HG03175 (cell line): ENCODE results near the gene NFATC2.

Source experiments
- ATAC-seq: cut with Tn5 transposase; IDR thresholded peaks from one replicate; pipeline ENCODE4 v1.9.1; 2021; ENCODE audit warnings: mild to moderate bottlenecking, moderate library complexity; ENCODE audit not compliant: unreplicated experiment

The NFATC2 gene

DNA sequence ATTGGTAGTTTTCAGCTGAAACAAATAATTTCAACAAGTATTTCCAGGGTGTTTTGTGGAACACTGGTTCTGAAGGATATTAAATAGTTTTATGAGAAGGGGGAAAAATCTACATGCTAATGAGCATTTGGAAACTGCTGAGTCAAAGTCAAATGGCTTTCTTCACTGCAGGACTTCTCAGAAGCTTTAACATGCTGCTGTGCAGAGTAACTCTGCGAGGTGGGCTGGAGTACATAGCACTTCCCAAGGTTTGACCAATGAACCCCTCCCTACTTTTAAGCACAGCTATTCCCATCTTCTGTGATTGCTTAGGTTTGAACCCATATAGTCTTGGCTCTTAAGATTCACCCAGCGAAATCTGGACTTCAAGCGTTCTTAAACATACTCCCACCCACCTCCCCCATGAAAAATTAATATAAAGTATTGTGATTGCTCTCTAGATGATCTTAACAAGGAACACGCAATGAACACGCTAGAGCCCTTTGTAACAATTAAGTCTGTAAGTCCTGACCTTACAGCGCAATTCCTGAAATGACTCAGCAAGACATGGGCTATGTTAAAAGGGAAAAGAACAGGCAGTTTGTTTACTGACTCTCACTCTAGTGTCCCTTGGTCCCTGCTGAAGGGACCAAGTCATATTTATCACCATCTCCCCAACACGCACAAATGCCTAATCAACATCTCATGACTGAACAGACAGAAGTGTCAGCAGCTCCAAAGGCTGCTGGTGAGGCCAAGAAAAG lies 105.2 kb downstream of the NFATC2 start:
- no peak for ATAC-seq

- no peak for ATAC-seq
These were observed 107.8 kb downstream of the NFATC2 start for GRCh38 chr20:51434580-51435247.

DNA sequence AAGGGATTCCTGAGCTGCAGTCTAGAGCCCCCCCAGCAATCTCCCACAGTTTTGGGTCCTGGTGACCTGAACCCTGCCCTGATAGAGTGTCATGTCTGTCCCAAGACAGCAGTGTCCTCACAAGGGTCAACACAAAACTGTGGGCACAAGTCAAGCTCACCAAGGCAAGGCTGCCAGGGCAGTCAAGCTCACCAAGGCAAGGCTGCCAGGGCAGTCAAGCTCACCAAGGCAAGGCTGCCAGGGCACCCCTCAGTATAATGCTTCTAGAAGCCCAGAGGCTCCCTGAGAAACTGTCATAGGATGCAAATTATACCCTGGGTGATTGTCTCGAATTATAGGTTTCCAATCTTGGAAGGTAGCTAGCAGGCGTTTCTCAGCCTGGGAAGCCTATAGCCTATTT lies 108.5 kb downstream of the NFATC2 start:
- no peak for ATAC-seq

DNA sequence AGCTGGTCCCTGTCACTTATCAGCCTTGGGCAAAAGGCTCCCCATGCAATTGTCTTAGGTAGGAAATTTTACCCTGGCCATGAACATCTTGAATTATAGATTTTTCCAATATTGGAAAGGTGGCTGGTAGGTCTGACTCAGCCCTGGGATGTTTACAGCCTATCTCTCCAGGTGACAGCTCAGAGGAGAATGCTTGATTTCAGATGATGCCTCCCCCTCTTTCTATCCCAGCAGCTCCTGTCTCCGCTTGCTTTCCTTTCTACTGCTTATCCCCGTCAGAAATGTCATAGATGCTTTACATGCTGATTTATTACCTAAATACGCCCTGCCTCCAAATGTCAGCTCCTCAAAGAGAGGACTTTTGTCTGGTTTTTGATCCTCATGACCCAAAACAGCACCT lies 109.6 kb downstream of the NFATC2 start:
- ATAC-seq = no peak

DNA sequence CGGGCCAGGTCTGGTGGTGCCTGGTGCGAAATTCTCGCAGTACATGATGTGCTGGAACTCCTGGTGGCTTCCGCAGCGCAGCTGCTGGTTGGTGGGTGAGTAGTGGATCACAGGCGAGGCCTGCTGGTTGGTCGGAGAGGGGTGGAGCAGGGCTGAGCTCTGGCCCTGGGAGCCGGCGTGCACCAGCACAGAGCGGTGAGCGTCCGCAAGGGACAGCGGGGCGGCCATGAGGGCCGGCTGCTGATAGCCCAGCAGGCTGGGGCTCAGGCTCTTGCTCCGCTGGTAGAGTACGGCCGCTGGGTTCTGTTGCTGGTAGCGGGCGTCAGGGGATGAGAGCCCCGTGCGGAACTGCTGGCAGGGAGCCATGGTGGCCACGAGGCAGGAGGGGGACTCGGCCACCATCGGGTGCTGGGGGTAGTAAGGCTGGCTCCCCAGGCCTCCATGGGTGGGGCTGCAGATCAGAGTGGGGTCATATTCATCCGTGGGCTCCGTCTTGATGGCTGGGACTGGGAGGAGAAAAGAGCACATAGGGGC lies 110.2 kb downstream of the NFATC2 start:
- ATAC-seq = no peak

GRCh38 chr20:51431321-51431720 lies 111.2 kb downstream of the NFATC2 start:
- no peak for ATAC-seq

GRCh38 chr20:51430198-51430950 lies 112.1 kb downstream of the NFATC2 start:
- ATAC-seq = no peak

- ATAC-seq = no peak
These were observed 112.8 kb downstream of the NFATC2 start for GRCh38 chr20:51429696-51430095.

GRCh38 chr20:51429144-51429482 lies 113.4 kb downstream of the NFATC2 start:
- no peak for ATAC-seq

- no peak for ATAC-seq
These were observed 113.9 kb downstream of the NFATC2 start for GRCh38 chr20:51428401-51429143.

DNA sequence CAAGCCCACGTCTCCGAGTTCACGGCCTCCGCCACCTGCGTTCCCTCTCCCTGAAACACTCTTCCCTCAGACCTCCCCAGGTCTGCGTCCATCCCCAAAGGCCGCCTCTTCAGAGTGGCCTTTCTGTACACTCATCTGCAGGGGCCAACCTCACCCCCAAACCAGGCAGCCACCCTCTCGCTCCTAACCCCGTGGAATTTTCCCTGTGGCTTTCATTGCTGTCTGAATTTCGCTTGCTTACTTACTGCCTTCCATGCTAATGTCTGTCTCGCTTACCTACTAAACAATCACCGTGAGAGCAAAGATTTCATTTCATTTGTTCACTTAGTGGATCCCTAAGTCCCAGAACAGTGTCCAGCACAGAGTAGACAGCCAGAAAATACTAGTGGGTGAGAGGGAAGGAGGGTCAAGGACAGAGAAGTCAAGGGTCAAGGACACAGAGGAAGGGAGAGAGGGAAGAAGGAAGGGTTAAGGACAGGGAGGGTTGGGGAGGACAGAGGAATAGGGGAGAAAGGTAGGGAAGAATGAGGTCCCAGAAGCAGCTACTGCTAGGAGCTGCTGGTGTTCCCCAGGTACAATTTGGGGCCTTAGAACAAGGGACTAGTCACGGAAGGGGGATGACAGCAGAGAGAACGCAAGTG lies 114.7 kb downstream of the NFATC2 start:
- no peak for ATAC-seq

DNA sequence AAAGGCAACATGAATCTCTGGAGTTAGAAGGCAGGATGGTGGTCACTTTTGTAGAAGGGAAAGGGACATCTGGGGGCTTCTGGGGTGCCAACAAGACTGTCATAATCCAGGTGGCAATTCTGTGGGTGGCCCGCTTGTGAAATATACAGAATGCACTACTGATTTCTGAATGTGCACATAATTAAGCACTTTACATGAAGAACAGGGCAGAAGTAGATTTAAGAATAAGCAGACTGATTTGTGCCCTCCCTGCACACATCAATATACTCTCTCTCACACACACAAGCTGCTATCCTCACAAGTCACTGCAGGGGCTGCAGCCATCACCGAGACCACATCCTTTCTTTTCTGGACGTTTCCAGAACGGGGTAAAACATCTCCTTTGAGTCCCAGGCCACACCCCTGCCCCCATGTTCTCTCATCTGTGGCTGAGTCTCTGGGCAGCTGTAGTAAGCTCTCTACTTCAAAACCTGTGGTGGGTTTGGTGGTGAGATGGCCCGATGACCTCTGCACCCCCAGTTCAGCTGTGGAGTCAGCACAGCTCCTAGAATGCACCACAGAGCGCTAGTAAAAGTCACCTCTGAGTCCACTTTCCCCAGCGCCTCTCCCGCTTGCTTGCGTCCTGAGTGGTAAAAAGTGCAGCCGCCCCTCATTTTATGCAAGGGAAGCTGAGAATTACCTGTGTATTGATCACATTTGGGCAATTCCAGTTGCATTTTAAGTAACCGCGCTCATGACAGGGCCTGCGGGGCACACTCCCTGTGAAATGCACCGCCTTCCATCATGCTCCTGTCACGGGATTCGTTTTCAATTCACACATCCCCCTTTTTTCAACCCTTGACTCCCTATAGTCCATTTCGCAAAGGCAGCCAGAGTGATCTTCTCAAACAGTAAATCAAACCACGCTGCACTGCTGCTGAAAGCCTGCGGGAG lies 115.5 kb downstream of the NFATC2 start:
- no peak for ATAC-seq

- no peak for ATAC-seq
These were observed 117.0 kb downstream of the NFATC2 start for GRCh38 chr20:51425347-51426106.

GRCh38 chr20:51424270-51425117 lies 118.0 kb downstream of the NFATC2 start:
- no peak for ATAC-seq

DNA sequence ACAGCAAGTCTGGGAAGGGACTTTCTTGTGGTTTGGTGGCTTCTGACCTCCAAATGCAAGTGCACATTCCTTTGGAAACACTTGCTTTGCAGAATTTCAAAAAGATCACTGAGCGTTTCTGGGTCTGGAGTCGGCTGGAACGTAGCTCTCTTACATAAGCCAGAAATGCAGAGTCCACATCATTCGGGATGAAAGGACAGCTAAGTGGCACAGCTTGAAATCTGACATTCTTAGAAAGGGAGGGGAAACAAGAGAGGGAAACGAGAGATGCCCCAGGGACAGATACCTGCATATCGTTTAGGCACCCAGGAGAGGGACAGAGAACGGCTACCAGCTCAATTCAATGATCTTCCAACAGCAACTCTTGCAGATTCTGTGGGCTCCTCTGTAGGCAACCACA lies 118.7 kb downstream of the NFATC2 start:
- no peak for ATAC-seq

GRCh38 chr20:51423290-51423667 lies 119.2 kb downstream of the NFATC2 start:
- ATAC-seq = peak; percentile 81

- no peak for ATAC-seq
These were observed 119.8 kb downstream of the NFATC2 start for GRCh38 chr20:51422514-51423289.
